Measurements from ENCODE around the gene SUPT3H.

DNA sequence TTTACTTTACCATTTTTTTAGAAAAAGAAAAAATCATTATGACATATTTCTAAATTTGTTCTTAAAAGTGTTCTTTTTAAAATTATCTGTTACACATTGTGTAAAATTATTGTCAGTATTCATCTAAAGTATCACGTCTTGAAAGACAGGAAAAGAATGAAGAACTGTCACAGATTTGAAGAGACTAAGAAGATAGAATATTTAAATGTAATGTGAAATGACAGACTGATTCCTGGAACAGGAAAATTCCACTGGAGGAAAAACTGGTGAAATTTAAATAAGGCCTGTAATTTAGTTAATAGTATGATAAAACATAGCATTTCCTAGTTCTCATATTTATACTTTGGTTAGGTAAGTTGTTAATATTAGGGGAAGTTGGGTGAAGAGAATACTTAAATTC, 102.4 kb downstream of the SUPT3H start:
- TF ChIP-seq POLR2A (IDR thresholded peaks at IDR 0.05; ENCODE audit: low read depth, low read length) = no peak
- no peak for TF ChIP-seq POLR2AphosphoS5 (IDR thresholded peaks at IDR 0.05; ENCODE audit: low read depth, low read length)
- TF ChIP-seq POU2F2 (IDR thresholded peaks at IDR 0.05; ENCODE audit: low read depth, low read length) = no peak
- no peak for TF ChIP-seq TAF1 (IDR thresholded peaks at IDR 0.05; ENCODE audit: low read depth, low read length)
- no peak for TF ChIP-seq SPI1 (IDR thresholded peaks at IDR 0.05; ENCODE audit: low read depth, low read length)
- no peak for TF ChIP-seq PAX5 (IDR thresholded peaks at IDR 0.05; ENCODE audit: insufficient read depth, low read length, severe bottlenecking)
